Liver (tissue), 9 donors: ENCODE results near the gene MLLT3. TPM values are rescaled to one million over a fixed set of nuclear protein-coding genes. Genes with fewer than 3 reads are reported as not detected.

Experiments used
- DNase-seq: peaks from one replicate; pipeline ENCODE4 v3.0.0-alpha.2; 2017; ENCODE audit warnings: low spot score
- H3K27ac ChIP-seq, 2 donors: one replicate each; pipeline ENCODE4 v1.7.0; 2013; ENCODE audit warnings: inconsistent platforms in 2 of 2, low read length in 2 of 2, control low read depth in 1 of 2, low read depth in 1 of 2, mild to moderate bottlenecking in 1 of 2
- H3K27me3 ChIP-seq, 4 donors: one replicate each; pipeline versions ENCODE4 v1.6.1 to v1.7.0; 2013; ENCODE audit warnings: low read length in 3 of 4, inconsistent platforms in 1 of 4, mild to moderate bottlenecking in 1 of 4, moderate library complexity in 1 of 4; ENCODE audit not compliant: control insufficient read depth in 4 of 4, insufficient read depth in 4 of 4
- H3K36me3 ChIP-seq, 4 donors: one replicate each; pipeline versions ENCODE4 v1.6.1 to v1.7.0; 2013; ENCODE audit warnings: low read length in 3 of 4, mild to moderate bottlenecking in 3 of 4, low read depth in 1 of 4, moderate library complexity in 1 of 4; ENCODE audit not compliant: control insufficient read depth in 4 of 4, insufficient read depth in 3 of 4
- H3K4me1 ChIP-seq, 4 donors: one replicate each; pipeline versions ENCODE4 v1.6.1 to v1.7.0; 2013; ENCODE audit warnings: low read length in 3 of 4, mild to moderate bottlenecking in 3 of 4, moderate library complexity in 1 of 4; ENCODE audit not compliant: control insufficient read depth in 4 of 4, insufficient read depth in 4 of 4
- H3K4me3 ChIP-seq, 3 donors: one replicate each; pipeline versions ENCODE4 v1.6.1 to v1.7.0; 2013; ENCODE audit warnings: low read length in 3 of 3, control low read depth in 1 of 3, low read depth in 1 of 3, mild to moderate bottlenecking in 1 of 3
- H3K9ac ChIP-seq, 2 donors: one replicate each; pipeline ENCODE4 v1.7.0; 2013; ENCODE audit warnings: low read length in 2 of 2, mild to moderate bottlenecking in 2 of 2, moderate library complexity in 2 of 2, control low read depth in 1 of 2, low read depth in 1 of 2
- H3K9me3 ChIP-seq, 4 donors: one replicate each; pipeline versions ENCODE4 v1.6.1 to v1.7.0; 2013; ENCODE audit warnings: low read length in 3 of 4; ENCODE audit not compliant: control insufficient read depth in 4 of 4
- FOXA1 ChIP-seq: IDR thresholded peaks from 2 replicates; pipeline ENCODE4 v1.6.1; 2016; ENCODE audit warnings: antibody characterized with exemption
- FOXA2 ChIP-seq: IDR thresholded peaks from 2 replicates; pipeline ENCODE4 v1.6.1; 2016; ENCODE audit warnings: antibody characterized with exemption
- GABPA ChIP-seq, 2 donors: IDR thresholded peaks in 1 of 2; conservative IDR thresholded peaks in 1 of 2; 2 replicates each; pipeline ENCODE4 v1.6.1; 2016; ENCODE audit warnings: antibody characterized with exemption in 2 of 2, mild to moderate bottlenecking in 1 of 2, moderate library complexity in 1 of 2
- HNF4A ChIP-seq, 2 donors: conservative IDR thresholded peaks; 2 replicates each; pipeline ENCODE4 v1.6.1; 2016; ENCODE audit warnings: antibody characterized with exemption in 2 of 2, mild to moderate bottlenecking in 2 of 2
- HNF4G ChIP-seq: IDR thresholded peaks from 2 replicates; pipeline ENCODE4 v1.6.1; 2016; ENCODE audit warnings: antibody characterized with exemption
- JUND ChIP-seq, 2 donors: IDR thresholded peaks; 2 replicates each; pipeline ENCODE4 v1.6.1; 2016; ENCODE audit warnings: antibody characterized with exemption in 2 of 2
- RAD21 ChIP-seq, 2 donors: IDR thresholded peaks; 2 replicates each; pipeline ENCODE4 v1.6.1; 2016; ENCODE audit warnings: antibody characterized with exemption in 2 of 2, mild to moderate bottlenecking in 2 of 2
- RXRA ChIP-seq, 2 donors: IDR thresholded peaks; 2 replicates each; pipeline ENCODE4 v1.6.1; 2017 to 2018; ENCODE audit warnings: antibody characterized with exemption in 2 of 2, mild to moderate bottlenecking in 1 of 2
- SP1 ChIP-seq: IDR thresholded peaks from 2 replicates; pipeline ENCODE4 v1.6.1; 2018; ENCODE audit warnings: antibody characterized with exemption, mild to moderate bottlenecking
- TAF1 ChIP-seq: conservative IDR thresholded peaks from 2 replicates; pipeline ENCODE4 v1.6.1; 2016; ENCODE audit warnings: antibody characterized with exemption, mild to moderate bottlenecking
- YY1 ChIP-seq: IDR thresholded peaks from 2 replicates; pipeline ENCODE4 v1.6.1; 2016; ENCODE audit warnings: antibody characterized with exemption, mild to moderate bottlenecking
- WGBS: extraction: QIAGEN DNeasy Blood & Tissue Kit; methylation state at CpG from one replicate; pipeline ENCODE4 v1.1.7; 2013; 5-methylcytosine and 5-hydroxymethylcytosine counted together
- polyA plus RNA-seq, 2 donors: library from polyadenylated mRNA; stranded (reverse) in 1 of 2; unstranded in 1 of 2; fragments of 200-250 nt in 1 of 2; fragments of >200 nt in 1 of 2; fragmentation: Nextera tagmentation in 1 of 2; extraction: Ambion mirVana in 1 of 2; gene quantifications; one replicate each; pipeline versions ENCODE4 v1.2.1 to v1.2.3, GENCODE V29; 2013 to 2015
- total RNA-seq, 2 donors: library from RNA; depleted of rRNA; stranded (reverse); fragments of >200 nt; gene quantifications; one replicate each; pipeline ENCODE4 v1.2.3, GENCODE V29; 2014
- TF ChIP-seq, protein P1 (sequence below): IDR thresholded peaks from 2 replicates; pipeline ENCODE4 v1.6.1; 2016; ENCODE audit warnings: antibody characterized with exemption
- TF ChIP-seq, protein P2 (sequence below): IDR thresholded peaks from 2 replicates; pipeline ENCODE4 v1.6.1; 2016; ENCODE audit warnings: antibody characterized with exemption, mild to moderate bottlenecking
- TF ChIP-seq, protein P3 (sequence below): IDR thresholded peaks from 2 replicates; pipeline ENCODE4 v1.6.1; 2016; ENCODE audit warnings: antibody characterized with exemption
- TF ChIP-seq, protein P4 (sequence below): IDR thresholded peaks from 2 replicates; pipeline ENCODE4 v1.6.1; 2016; ENCODE audit warnings: antibody characterized with exemption
- TF ChIP-seq, protein P5 (sequence below): fragments of 150-350 bp; IDR thresholded peaks from 2 replicates; pipeline ENCODE4 v1.5.1; 2017; ENCODE audit warnings: improper control_type of control experiment, low read depth, low read length; ENCODE audit not compliant: missing input control
- donor health status: healthy.
- donor health status: healthy.
- donor health status: healthy.
- donor health status: healthy.
- donor health status: healthy.

MLLT3 gene
- total and polyA plus RNA-seq, 4 donors: 0.79 to 25.5 (median 1.3) TPM

DNA sequence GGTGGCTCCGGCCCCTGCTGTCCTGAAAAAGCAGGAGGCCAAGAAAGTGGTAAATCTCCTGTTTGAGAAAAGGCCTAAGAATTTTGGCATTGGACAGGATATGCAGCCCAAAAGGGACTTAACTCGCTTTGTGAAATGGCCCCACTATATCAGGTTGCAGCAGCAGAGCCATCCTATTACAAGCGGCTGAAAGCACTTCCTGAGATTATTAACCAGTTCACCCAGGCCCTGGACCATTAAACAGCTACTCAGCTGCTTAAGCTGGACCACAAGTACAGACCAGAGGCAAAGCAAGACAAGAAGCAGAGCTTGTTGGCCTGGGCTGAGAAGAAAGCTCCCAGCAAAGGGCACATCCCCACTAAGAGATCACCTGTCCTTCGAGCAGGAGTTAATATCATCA, 89.7 kb downstream of the MLLT3 start:
- Histone ChIP-seq H3K27ac (no peak overlapping the region), H3K36me3 (no peaks in the 10 kb centered on the region), H3K4me1 (no peaks in the 10 kb centered on the region), H3K27me3 (no peaks in the 10 kb centered on the region), H3K9me3 (no peaks in the 10 kb centered on the region), H3K4me3 (no peak overlapping the region), H3K9ac (no peak overlapping the region)
- TF ChIP-seq FOXA2: no peak
- TF ChIP-seq, protein P1, sequence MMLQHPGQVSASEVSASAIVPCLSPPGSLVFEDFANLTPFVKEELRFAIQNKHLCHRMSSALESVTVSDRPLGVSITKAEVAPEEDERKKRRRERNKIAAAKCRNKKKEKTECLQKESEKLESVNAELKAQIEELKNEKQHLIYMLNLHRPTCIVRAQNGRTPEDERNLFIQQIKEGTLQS: no peak
- TF ChIP-seq TAF1: no peak
- TF ChIP-seq JUND (IDR thresholded peaks at IDR 0.05): no peak
- TF ChIP-seq, protein P2, sequence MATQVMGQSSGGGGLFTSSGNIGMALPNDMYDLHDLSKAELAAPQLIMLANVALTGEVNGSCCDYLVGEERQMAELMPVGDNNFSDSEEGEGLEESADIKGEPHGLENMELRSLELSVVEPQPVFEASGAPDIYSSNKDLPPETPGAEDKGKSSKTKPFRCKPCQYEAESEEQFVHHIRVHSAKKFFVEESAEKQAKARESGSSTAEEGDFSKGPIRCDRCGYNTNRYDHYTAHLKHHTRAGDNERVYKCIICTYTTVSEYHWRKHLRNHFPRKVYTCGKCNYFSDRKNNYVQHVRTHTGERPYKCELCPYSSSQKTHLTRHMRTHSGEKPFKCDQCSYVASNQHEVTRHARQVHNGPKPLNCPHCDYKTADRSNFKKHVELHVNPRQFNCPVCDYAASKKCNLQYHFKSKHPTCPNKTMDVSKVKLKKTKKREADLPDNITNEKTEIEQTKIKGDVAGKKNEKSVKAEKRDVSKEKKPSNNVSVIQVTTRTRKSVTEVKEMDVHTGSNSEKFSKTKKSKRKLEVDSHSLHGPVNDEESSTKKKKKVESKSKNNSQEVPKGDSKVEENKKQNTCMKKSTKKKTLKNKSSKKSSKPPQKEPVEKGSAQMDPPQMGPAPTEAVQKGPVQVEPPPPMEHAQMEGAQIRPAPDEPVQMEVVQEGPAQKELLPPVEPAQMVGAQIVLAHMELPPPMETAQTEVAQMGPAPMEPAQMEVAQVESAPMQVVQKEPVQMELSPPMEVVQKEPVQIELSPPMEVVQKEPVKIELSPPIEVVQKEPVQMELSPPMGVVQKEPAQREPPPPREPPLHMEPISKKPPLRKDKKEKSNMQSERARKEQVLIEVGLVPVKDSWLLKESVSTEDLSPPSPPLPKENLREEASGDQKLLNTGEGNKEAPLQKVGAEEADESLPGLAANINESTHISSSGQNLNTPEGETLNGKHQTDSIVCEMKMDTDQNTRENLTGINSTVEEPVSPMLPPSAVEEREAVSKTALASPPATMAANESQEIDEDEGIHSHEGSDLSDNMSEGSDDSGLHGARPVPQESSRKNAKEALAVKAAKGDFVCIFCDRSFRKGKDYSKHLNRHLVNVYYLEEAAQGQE: no peak
- TF ChIP-seq, protein P3, sequence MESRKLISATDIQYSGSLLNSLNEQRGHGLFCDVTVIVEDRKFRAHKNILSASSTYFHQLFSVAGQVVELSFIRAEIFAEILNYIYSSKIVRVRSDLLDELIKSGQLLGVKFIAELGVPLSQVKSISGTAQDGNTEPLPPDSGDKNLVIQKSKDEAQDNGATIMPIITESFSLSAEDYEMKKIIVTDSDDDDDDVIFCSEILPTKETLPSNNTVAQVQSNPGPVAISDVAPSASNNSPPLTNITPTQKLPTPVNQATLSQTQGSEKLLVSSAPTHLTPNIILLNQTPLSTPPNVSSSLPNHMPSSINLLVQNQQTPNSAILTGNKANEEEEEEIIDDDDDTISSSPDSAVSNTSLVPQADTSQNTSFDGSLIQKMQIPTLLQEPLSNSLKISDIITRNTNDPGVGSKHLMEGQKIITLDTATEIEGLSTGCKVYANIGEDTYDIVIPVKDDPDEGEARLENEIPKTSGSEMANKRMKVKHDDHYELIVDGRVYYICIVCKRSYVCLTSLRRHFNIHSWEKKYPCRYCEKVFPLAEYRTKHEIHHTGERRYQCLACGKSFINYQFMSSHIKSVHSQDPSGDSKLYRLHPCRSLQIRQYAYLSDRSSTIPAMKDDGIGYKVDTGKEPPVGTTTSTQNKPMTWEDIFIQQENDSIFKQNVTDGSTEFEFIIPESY: no peak
- TF ChIP-seq FOXA1: no peak
- no peak for TF ChIP-seq HNF4A (conservative IDR thresholded peaks at IDR 0.05)
- TF ChIP-seq YY1: no peak
- TF ChIP-seq GABPA (IDR thresholded peaks at IDR 0.05 in 1 of 2, conservative IDR thresholded peaks at IDR 0.05 in 1 of 2): no peak
- TF ChIP-seq SP1: no peak
- TF ChIP-seq, protein P4, sequence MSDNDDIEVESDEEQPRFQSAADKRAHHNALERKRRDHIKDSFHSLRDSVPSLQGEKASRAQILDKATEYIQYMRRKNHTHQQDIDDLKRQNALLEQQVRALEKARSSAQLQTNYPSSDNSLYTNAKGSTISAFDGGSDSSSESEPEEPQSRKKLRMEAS: no peak
- TF ChIP-seq HNF4G: no peak
- TF ChIP-seq, protein P5, sequence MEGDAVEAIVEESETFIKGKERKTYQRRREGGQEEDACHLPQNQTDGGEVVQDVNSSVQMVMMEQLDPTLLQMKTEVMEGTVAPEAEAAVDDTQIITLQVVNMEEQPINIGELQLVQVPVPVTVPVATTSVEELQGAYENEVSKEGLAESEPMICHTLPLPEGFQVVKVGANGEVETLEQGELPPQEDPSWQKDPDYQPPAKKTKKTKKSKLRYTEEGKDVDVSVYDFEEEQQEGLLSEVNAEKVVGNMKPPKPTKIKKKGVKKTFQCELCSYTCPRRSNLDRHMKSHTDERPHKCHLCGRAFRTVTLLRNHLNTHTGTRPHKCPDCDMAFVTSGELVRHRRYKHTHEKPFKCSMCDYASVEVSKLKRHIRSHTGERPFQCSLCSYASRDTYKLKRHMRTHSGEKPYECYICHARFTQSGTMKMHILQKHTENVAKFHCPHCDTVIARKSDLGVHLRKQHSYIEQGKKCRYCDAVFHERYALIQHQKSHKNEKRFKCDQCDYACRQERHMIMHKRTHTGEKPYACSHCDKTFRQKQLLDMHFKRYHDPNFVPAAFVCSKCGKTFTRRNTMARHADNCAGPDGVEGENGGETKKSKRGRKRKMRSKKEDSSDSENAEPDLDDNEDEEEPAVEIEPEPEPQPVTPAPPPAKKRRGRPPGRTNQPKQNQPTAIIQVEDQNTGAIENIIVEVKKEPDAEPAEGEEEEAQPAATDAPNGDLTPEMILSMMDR: no peak
- TF ChIP-seq RAD21 (IDR thresholded peaks at IDR 0.05): no peak
- no peak for DNase-seq
- WGBS: 94% methylated on average over 4 of the region's 4 CpGs

DNA sequence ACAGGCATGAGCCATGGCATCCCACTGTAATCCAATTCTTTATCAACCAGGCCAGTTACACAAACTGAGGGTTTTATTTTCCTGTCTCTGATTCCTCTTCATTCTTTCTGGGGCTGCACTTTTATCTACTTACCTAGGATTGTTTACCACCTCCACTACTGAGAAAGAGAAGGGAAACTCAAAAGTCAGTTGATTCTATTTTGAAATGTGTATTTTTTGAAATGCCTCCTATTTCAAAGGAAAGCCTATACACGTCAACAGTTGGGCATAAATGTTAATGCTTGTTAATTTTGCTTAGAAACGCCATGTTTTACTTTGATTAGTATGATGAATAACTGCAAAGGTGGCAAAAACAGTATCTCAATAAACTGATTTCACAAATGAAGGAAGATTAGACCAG, 92.5 kb downstream of the MLLT3 start:
- TF ChIP-seq TAF1 (no peak), RXRA (IDR thresholded peaks at IDR 0.05) (no peak), YY1 (no peak), RAD21 (IDR thresholded peaks at IDR 0.05) (no peak), JUND (IDR thresholded peaks at IDR 0.05) (no peak), FOXA1 (no peak)
- TF ChIP-seq, protein P3: no peak
- Histone ChIP-seq H3K36me3 (no peaks in the 10 kb centered on the region), H3K27ac (no peak overlapping the region), H3K9me3 (no peaks in the 10 kb centered on the region), H3K4me3 (no peak overlapping the region), H3K4me1 (peaks cover 0 to 3% (median 0%) of the 10 kb centered on the region in 4 donors), H3K27me3 (no peaks in the 10 kb centered on the region), H3K9ac (no peak overlapping the region)
- WGBS: 85% methylated on average over 2 of the region's 2 CpGs
- no peak for DNase-seq
